ENCODE results near the gene TRIM13. TPM values are rescaled to one million over a fixed set of nuclear protein-coding genes. Genes with fewer than 3 reads are reported as not detected.
"Not testable (repeated sequence)": the region's sequence is repeated elsewhere in the genome, so short reads cannot be mapped to it uniquely, and the experiment has no call there.

TRIM13 gene, protein sequence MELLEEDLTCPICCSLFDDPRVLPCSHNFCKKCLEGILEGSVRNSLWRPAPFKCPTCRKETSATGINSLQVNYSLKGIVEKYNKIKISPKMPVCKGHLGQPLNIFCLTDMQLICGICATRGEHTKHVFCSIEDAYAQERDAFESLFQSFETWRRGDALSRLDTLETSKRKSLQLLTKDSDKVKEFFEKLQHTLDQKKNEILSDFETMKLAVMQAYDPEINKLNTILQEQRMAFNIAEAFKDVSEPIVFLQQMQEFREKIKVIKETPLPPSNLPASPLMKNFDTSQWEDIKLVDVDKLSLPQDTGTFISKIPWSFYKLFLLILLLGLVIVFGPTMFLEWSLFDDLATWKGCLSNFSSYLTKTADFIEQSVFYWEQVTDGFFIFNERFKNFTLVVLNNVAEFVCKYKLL
- 18.8 TPM for total RNA-seq

DNA sequence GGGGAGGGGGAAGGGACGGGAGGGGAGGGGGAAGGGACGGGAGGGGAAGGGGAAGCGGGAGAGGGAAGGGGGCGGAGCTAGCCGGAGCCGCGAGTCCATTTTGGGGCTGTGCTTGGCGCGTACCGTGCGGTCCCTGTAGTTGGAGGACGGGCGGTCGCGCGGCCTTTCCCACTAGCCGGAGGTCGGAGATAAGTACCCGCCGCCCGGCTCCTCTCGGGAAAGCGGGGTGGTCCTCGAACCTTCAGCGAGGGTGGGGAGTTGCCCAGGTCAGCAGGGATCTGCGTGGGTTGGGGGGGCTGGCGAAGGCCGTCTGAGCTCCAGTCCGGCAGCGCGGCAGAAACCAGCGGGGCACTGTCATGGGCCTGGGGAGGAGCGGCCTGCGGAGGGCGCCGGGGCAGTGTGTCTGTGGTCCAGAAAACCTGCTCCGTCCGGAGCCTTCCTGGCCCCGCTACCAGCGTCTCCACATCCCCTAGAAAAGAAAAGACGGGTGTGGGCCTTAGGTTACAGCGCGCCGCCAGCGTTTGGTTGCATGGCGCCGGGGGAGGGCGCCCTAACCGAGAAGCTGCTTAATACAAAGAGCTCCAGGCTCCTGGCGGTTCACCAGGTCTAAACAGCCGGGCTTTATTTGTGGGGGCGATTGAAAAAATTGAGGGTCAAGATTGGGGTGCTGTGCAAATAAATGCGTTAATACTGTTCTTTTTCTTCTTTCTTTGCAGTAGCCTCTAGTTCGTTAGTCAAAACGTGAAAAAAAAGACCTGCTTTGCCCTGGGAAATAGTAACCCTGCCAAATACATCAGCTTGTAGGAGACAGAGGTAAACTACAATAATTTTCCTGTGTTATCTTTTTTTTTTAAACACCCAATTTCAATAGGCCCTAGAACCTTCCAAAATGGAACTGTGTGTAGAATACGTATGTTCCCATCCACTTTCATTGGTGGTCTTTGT is at the start of gene TRIM13:
TSS of gene TRIM13 (plus strand) at position 92 of the 945 bp plus-strand sequence. CDS start 14,899 bp downstream, outside the sequence.
- peak within 1 kb of the TSS; percentile 93 to 98 (median 98) for H3K9ac ChIP-seq (ENCODE audit: low read depth in 1 of 3, low read length in 3 of 3)
- peaks cover 23 to 35% (median 27%) of the 10 kb centered on the region in 3 donors for H3K4me1 ChIP-seq (ENCODE audit: control insufficient read depth in 3 of 3, insufficient read depth in 3 of 3, low read length in 3 of 3)
- peaks cover 9 to 23% (median 11%) of the 10 kb centered on the region in 3 donors for H3K36me3 ChIP-seq (ENCODE audit: control insufficient read depth in 3 of 3, insufficient read depth in 3 of 3, low read length in 3 of 3)
- no peaks in the 10 kb centered on the region for H3K9me3 ChIP-seq (ENCODE audit: control insufficient read depth in 3 of 3, low read length in 3 of 3)
- H3K27ac ChIP-seq (ENCODE audit: low read depth, low read length): peak within 1 kb of the TSS; percentile 99
- H3K27me3 ChIP-seq (ENCODE audit: control insufficient read depth in 3 of 3, insufficient read depth in 3 of 3, low read length in 3 of 3): no peaks in the 10 kb centered on the region
- H3K4me3 ChIP-seq (ENCODE audit: low read length in 3 of 3): peak within 1 kb of the TSS; percentile 84 to 89 (median 86)

GRCh38 chr13:49948777-49949270 is 48.0 kb upstream of the TRIM13 start:
- H3K27ac ChIP-seq (ENCODE audit: low read depth, low read length); H3K27me3 ChIP-seq (ENCODE audit: control insufficient read depth in 3 of 3, insufficient read depth in 3 of 3, low read length in 3 of 3): not testable (repeated sequence)

DNA sequence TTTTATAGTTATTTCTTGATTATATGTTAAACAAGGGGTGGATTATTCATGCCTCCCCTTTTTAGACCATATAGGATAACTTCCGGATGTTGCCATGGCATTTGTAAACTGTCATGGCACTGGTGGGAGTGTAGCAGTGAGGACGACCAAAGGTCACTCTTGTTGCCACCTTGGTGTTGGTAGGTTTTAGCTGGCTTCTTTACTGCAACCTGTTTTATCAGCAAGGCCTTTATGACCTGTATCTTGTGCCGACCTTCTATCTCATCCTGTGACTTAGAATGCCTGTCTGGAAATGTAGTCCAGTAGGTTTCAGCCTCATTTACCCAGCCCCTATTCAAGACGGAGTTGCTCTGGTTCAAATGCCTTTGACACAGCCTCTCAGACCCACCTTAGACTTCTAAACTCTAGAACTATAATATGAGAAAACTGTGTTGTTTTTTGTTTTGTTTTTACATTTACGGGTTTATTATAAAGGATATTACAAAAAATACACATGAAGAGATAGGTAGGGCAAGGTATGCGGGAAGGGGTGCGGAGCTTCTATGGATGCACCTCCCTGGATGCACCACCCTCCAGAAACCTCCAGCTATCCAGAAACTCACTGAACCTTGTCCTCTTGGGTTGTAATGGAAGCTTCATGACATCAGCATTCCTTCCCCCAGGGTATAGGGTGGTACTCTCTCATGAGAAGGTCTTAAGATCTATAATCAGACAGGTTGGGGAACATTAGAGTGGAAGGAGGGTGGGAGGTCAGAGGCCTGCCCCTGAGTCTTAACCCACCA is 44.9 kb upstream of the TRIM13 start:
- H3K4me3 ChIP-seq (ENCODE audit: low read length in 3 of 3): no peak overlapping the region
- no peaks in the 10 kb centered on the region for H3K4me1 ChIP-seq (ENCODE audit: control insufficient read depth in 3 of 3, insufficient read depth in 3 of 3, low read length in 3 of 3)
- no peak overlapping the region for H3K27ac ChIP-seq (ENCODE audit: low read depth, low read length)
- no peak overlapping the region for H3K9ac ChIP-seq (ENCODE audit: low read depth in 1 of 3, low read length in 3 of 3)
- no peaks in the 10 kb centered on the region for H3K36me3 ChIP-seq (ENCODE audit: control insufficient read depth in 3 of 3, insufficient read depth in 3 of 3, low read length in 3 of 3)
- no peaks in the 10 kb centered on the region for H3K27me3 ChIP-seq (ENCODE audit: control insufficient read depth in 3 of 3, insufficient read depth in 3 of 3, low read length in 3 of 3)
- no peaks in the 10 kb centered on the region for H3K9me3 ChIP-seq (ENCODE audit: control insufficient read depth in 3 of 3, low read length in 3 of 3)

More at GRCh38 chr13:49948777-49949270, 48.0 kb upstream of the TRIM13 start:
- H3K9me3 ChIP-seq (ENCODE audit: control insufficient read depth in 3 of 3, low read length in 3 of 3); H3K4me3 ChIP-seq (ENCODE audit: low read length in 3 of 3); H3K4me1 ChIP-seq (ENCODE audit: control insufficient read depth in 3 of 3, insufficient read depth in 3 of 3, low read length in 3 of 3); H3K9ac ChIP-seq (ENCODE audit: low read depth in 1 of 3, low read length in 3 of 3); H3K36me3 ChIP-seq (ENCODE audit: control insufficient read depth in 3 of 3, insufficient read depth in 3 of 3, low read length in 3 of 3): not testable (repeated sequence)

- no peaks in the 10 kb centered on the region for H3K9me3 ChIP-seq (ENCODE audit: control insufficient read depth in 3 of 3, low read length in 3 of 3)
- H3K9ac ChIP-seq (ENCODE audit: low read depth in 1 of 3, low read length in 3 of 3): no peak overlapping the region
- no peaks in the 10 kb centered on the region for H3K36me3 ChIP-seq (ENCODE audit: control insufficient read depth in 3 of 3, insufficient read depth in 3 of 3, low read length in 3 of 3)
- H3K4me3 ChIP-seq (ENCODE audit: low read length in 3 of 3): no peak overlapping the region
- H3K27ac ChIP-seq (ENCODE audit: low read depth, low read length): no peak overlapping the region
- no peaks in the 10 kb centered on the region for H3K27me3 ChIP-seq (ENCODE audit: control insufficient read depth in 3 of 3, insufficient read depth in 3 of 3, low read length in 3 of 3)
- H3K4me1 ChIP-seq (ENCODE audit: control insufficient read depth in 3 of 3, insufficient read depth in 3 of 3, low read length in 3 of 3): no peaks in the 10 kb centered on the region
Observed at GRCh38 chr13:49953560-49953959, 43.3 kb upstream of the TRIM13 start.

GRCh38 chr13:49954674-49955455 is 42.0 kb upstream of the TRIM13 start:
- H3K9ac ChIP-seq (ENCODE audit: low read depth in 1 of 3, low read length in 3 of 3): no peak overlapping the region
- no peaks in the 10 kb centered on the region for H3K36me3 ChIP-seq (ENCODE audit: control insufficient read depth in 3 of 3, insufficient read depth in 3 of 3, low read length in 3 of 3)
- H3K4me1 ChIP-seq (ENCODE audit: control insufficient read depth in 3 of 3, insufficient read depth in 3 of 3, low read length in 3 of 3): no peaks in the 10 kb centered on the region
- H3K9me3 ChIP-seq (ENCODE audit: control insufficient read depth in 3 of 3, low read length in 3 of 3): no peaks in the 10 kb centered on the region
- H3K27me3 ChIP-seq (ENCODE audit: control insufficient read depth in 3 of 3, insufficient read depth in 3 of 3, low read length in 3 of 3): no peaks in the 10 kb centered on the region
- H3K4me3 ChIP-seq (ENCODE audit: low read length in 3 of 3): no peak overlapping the region
- no peak overlapping the region for H3K27ac ChIP-seq (ENCODE audit: low read depth, low read length)

GRCh38 chr13:49956131-49956530 is 40.7 kb upstream of the TRIM13 start:
- Histone ChIP-seq H3K27me3 (ENCODE audit: control insufficient read depth in 3 of 3, insufficient read depth in 3 of 3, low read length in 3 of 3) (no peaks in the 10 kb centered on the region), H3K27ac (ENCODE audit: low read depth, low read length) (no peak overlapping the region), H3K4me3 (ENCODE audit: low read length in 3 of 3) (no peak overlapping the region), H3K9me3 (ENCODE audit: control insufficient read depth in 3 of 3, low read length in 3 of 3) (no peaks in the 10 kb centered on the region), H3K4me1 (ENCODE audit: control insufficient read depth in 3 of 3, insufficient read depth in 3 of 3, low read length in 3 of 3) (no peaks in the 10 kb centered on the region), H3K9ac (ENCODE audit: low read depth in 1 of 3, low read length in 3 of 3) (no peak overlapping the region), H3K36me3 (ENCODE audit: control insufficient read depth in 3 of 3, insufficient read depth in 3 of 3, low read length in 3 of 3) (no peaks in the 10 kb centered on the region)

GRCh38 chr13:49958321-49958720 is 38.5 kb upstream of the TRIM13 start:
- H3K4me1 ChIP-seq (ENCODE audit: control insufficient read depth in 3 of 3, insufficient read depth in 3 of 3, low read length in 3 of 3): no peaks in the 10 kb centered on the region
- no peak overlapping the region for H3K4me3 ChIP-seq (ENCODE audit: low read length in 3 of 3)
- H3K9ac ChIP-seq (ENCODE audit: low read depth in 1 of 3, low read length in 3 of 3): no peak overlapping the region
- H3K36me3 ChIP-seq (ENCODE audit: control insufficient read depth in 3 of 3, insufficient read depth in 3 of 3, low read length in 3 of 3): no peaks in the 10 kb centered on the region
- H3K27me3 ChIP-seq (ENCODE audit: control insufficient read depth in 3 of 3, insufficient read depth in 3 of 3, low read length in 3 of 3): no peaks in the 10 kb centered on the region
- H3K9me3 ChIP-seq (ENCODE audit: control insufficient read depth in 3 of 3, low read length in 3 of 3): no peaks in the 10 kb centered on the region
- H3K27ac ChIP-seq (ENCODE audit: low read depth, low read length): no peak overlapping the region

GRCh38 chr13:49967456-49967855 is 29.4 kb upstream of the TRIM13 start:
- no peak overlapping the region for H3K27ac ChIP-seq (ENCODE audit: low read depth, low read length)
- no peaks in the 10 kb centered on the region for H3K4me1 ChIP-seq (ENCODE audit: control insufficient read depth in 3 of 3, insufficient read depth in 3 of 3, low read length in 3 of 3)
- no peaks in the 10 kb centered on the region for H3K9me3 ChIP-seq (ENCODE audit: control insufficient read depth in 3 of 3, low read length in 3 of 3)
- no peak overlapping the region for H3K9ac ChIP-seq (ENCODE audit: low read depth in 1 of 3, low read length in 3 of 3)
- no peak overlapping the region for H3K4me3 ChIP-seq (ENCODE audit: low read length in 3 of 3)
- peaks cover 0 to 5% (median 0%) of the 10 kb centered on the region in 3 donors for H3K36me3 ChIP-seq (ENCODE audit: control insufficient read depth in 3 of 3, insufficient read depth in 3 of 3, low read length in 3 of 3)
- no peaks in the 10 kb centered on the region for H3K27me3 ChIP-seq (ENCODE audit: control insufficient read depth in 3 of 3, insufficient read depth in 3 of 3, low read length in 3 of 3)

- no peak overlapping the region for H3K4me3 ChIP-seq (ENCODE audit: low read length in 3 of 3)
Observed at GRCh38 chr13:49972709-49973108, 24.1 kb upstream of the TRIM13 start.

More at GRCh38 chr13:49972709-49973108, 24.1 kb upstream of the TRIM13 start:
- Histone ChIP-seq H3K9me3 (ENCODE audit: control insufficient read depth in 3 of 3, low read length in 3 of 3) (no peaks in the 10 kb centered on the region), H3K4me1 (ENCODE audit: control insufficient read depth in 3 of 3, insufficient read depth in 3 of 3, low read length in 3 of 3) (no peaks in the 10 kb centered on the region), H3K36me3 (ENCODE audit: control insufficient read depth in 3 of 3, insufficient read depth in 3 of 3, low read length in 3 of 3) (peaks cover 0 to 15% (median 6%) of the 10 kb centered on the region in 3 donors), H3K9ac (ENCODE audit: low read depth in 1 of 3, low read length in 3 of 3) (no peak overlapping the region), H3K27me3 (ENCODE audit: control insufficient read depth in 3 of 3, insufficient read depth in 3 of 3, low read length in 3 of 3) (no peaks in the 10 kb centered on the region), H3K27ac (ENCODE audit: low read depth, low read length) (no peak overlapping the region)
